Activated naive CD8-positive, alpha-beta T cell treated with anti-CD3 and anti-CD28 coated beads, Interleukin-2, amount 10 ng/mL, durations not matched to agents 7 days and 5 days (primary cell): ENCODE results near the gene CD180. TPM values are rescaled to one million over a fixed set of nuclear protein-coding genes. Genes with fewer than 3 reads are reported as not detected.

Experiments used
- ATAC-seq: fragments of 150-1000 bp; cut with Tn5 transposase; one replicate; pipeline ENCODE4 v1.10.0; 2021; ENCODE audit warnings: low read depth, moderate library complexity
- POLR2A ChIA-PET: fragments of 350-600 bp; sonication (Branson Sonifier 250); formaldehyde crosslinking; loops from one replicate; lab custom pipeline; 2021; ENCODE audit warnings: antibody characterized with exemption; lab: Charles Lee
- DNase-seq: peaks from one replicate; pipeline ENCODE4 v3.0.0; 2021
- H3K27ac Mint-ChIP-seq: one replicate; pipeline ENCODE4 v1.8.0; 2022; ENCODE audit warnings: mild to moderate bottlenecking, mixed read lengths
- H3K27me3 Mint-ChIP-seq: one replicate; pipeline ENCODE4 v1.8.0; 2022; ENCODE audit warnings: mild to moderate bottlenecking, moderate library complexity, mixed read lengths
- H3K36me3 Mint-ChIP-seq: one replicate; pipeline ENCODE4 v1.8.0; 2021; ENCODE audit warnings: mild to moderate bottlenecking, mixed read lengths
- H3K4me1 Mint-ChIP-seq: one replicate; pipeline ENCODE4 v1.8.0; 2021; ENCODE audit warnings: mixed read lengths
- H3K4me3 Mint-ChIP-seq: one replicate; pipeline ENCODE4 v1.8.0; 2022; ENCODE audit warnings: mild to moderate bottlenecking, moderate library complexity, mixed read lengths
- H3K9me3 Mint-ChIP-seq: one replicate; pipeline ENCODE4 v1.8.0; 2021; ENCODE audit warnings: mixed read lengths
- total RNA-seq, 2 experiments: library from RNA; stranded (reverse); gene quantifications; one replicate each; pipeline ENCODE4 v1.2.3, GENCODE V29; 2021

CD180 gene
- under 1 TPM; 0.57 to 0.69 TPM for total RNA-seq

DNA sequence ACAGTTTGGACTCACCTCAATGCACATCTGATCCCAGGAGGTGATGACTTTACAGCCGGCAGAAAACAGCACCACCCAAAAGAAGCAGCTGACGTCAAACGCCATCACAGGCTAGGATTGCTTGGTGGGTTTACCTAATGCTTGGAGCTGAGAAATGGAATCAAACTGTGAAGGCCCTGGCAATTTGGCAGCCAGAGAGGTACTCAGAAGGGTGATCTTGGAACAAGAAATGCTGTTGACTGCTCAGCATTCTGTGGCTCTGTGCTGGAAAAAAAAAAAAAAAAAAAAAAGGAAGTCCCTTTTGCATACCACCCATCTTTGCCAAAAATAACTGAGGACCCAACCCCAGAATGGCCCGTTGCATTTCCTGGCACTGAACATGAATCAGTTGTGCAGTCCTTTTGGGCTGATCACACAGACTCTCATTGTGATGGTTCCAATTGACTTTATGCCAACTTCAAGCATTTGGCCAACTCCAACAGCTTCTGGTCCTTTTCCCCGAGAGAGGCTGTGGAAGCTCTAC, at the start of gene CD180:
Gene CD180 (minus strand): TSS at position 263 of the 523 bp plus-strand sequence. CDS start 158 bp downstream, at position 105.
- Mint-ChIP-seq H3K27me3 (no peaks in the 10 kb centered on the region), H3K36me3 (peaks cover 38% of the 10 kb centered on the region), H3K9me3 (peaks cover 19% of the 10 kb centered on the region), H3K4me1 (peaks cover 35% of the 10 kb centered on the region), H3K27ac (peak within 1 kb of the TSS; percentile 2), H3K4me3 (no peak within 1 kb of the TSS)
- POLR2A ChIA-PET, result interaction anchor here (0.7 to 1.4 kb wide), 3 partner anchors 14 to 1238 kb away, joined by 3 to 4 read pairs (median 4); no protein-coding TSS in a partner anchor
- no peak for DNase-seq
- no peak for ATAC-seq

DNA sequence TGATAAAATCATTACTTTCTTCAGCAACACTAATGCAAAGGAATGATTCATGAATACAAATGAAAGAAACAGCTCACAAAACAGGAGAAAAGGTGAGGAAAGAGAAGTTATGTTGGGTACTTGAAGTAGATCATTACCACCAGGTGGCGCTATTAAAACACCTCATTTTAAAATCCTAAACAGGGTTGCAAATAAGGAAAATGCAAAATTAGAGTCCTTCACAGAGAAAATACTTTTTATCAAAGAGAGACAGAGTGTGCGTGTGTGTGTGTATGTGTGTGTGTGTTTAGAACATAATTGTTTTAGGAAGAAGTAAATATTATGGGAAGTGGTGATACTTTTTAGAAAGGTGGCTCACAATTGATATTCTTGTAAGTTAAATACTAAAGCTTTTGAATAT, 49.5 kb upstream of the CD180 start:
- POLR2A ChIA-PET, result no interaction called here
- no peak overlapping the region for H3K4me3 Mint-ChIP-seq
- ATAC-seq (no peak), DNase-seq (no peak)
- H3K36me3 Mint-ChIP-seq, result peaks cover 3% of the 10 kb centered on the region
- H3K27ac Mint-ChIP-seq, result no peak overlapping the region
- H3K4me1 Mint-ChIP-seq, result peaks cover 13% of the 10 kb centered on the region
- peaks cover 2% of the 10 kb centered on the region for H3K9me3 Mint-ChIP-seq
- no peaks in the 10 kb centered on the region for H3K27me3 Mint-ChIP-seq

GRCh38 chr5:67245259-67245846, 48.8 kb upstream of the CD180 start:
- Mint-ChIP-seq H3K27ac (no peak overlapping the region), H3K4me1 (peaks cover 16% of the 10 kb centered on the region)

GRCh38 chr5:67244345-67244793, 47.8 kb upstream of the CD180 start:
- ATAC-seq (no peak), DNase-seq (no peak)
- Mint-ChIP-seq H3K27ac (no peak overlapping the region), H3K4me1 (peaks cover 16% of the 10 kb centered on the region), H3K9me3 (peaks cover under 1% of the 10 kb centered on the region), H3K4me3 (no peak overlapping the region), H3K27me3 (no peaks in the 10 kb centered on the region), H3K36me3 (peaks cover 3% of the 10 kb centered on the region)
- POLR2A ChIA-PET, result no interaction called here

More at GRCh38 chr5:67245259-67245846, 48.8 kb upstream of the CD180 start:
- Mint-ChIP-seq H3K27me3 (no peaks in the 10 kb centered on the region), H3K9me3 (peaks cover 2% of the 10 kb centered on the region), H3K4me3 (no peak overlapping the region), H3K36me3 (peaks cover 3% of the 10 kb centered on the region)
- POLR2A ChIA-PET, result no interaction called here
- no peak for DNase-seq
- ATAC-seq, result no peak

DNA sequence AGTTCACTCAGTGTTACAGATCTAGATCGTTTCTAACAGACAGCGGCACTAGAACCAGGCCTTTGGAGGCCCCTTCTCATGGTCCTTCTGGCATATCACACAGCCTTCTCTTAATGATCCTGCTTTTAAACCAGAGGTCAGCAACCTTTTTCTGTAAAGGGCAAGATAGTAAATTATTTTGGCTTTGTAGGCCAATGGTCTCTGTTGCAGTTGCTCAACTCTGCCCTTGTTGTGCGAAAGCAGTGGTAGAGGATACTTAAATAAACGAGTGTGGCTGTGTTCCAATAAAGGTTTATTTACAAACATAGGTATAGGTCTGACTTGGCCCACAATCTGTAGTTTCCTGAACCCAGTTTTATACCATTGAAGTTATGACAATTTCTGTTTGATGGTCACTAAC, 47.3 kb upstream of the CD180 start:
- Mint-ChIP-seq H3K4me1 (peaks cover 16% of the 10 kb centered on the region), H3K4me3 (no peak overlapping the region), H3K9me3 (no peaks in the 10 kb centered on the region), H3K27me3 (no peaks in the 10 kb centered on the region), H3K27ac (no peak overlapping the region), H3K36me3 (peaks cover 3% of the 10 kb centered on the region)
- DNase-seq (no peak), ATAC-seq (no peak)
- POLR2A ChIA-PET, result no interaction called here

DNA sequence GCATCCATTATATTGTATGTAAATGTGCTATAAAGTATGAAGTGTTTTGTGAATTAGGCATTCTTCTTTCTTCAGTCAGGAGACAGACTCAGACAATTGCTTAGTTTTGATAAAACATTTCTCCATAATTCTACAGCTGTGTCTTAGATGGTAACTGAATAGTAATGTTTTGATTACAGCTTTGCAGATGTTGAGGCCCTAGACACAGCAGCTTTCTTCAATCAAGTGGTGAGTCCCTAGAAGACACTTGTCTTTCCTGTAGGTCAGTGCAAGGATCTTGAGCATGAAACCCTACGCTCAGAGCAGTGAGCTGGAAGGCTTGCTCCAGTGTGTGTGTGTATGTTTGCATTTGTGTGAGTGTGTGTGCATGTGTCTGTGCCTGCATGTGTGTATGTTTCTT, 46.8 kb upstream of the CD180 start:
- Mint-ChIP-seq H3K4me3 (no peak overlapping the region), H3K27me3 (no peaks in the 10 kb centered on the region), H3K9me3 (no peaks in the 10 kb centered on the region), H3K36me3 (peaks cover 3% of the 10 kb centered on the region), H3K27ac (no peak overlapping the region), H3K4me1 (peaks cover 11% of the 10 kb centered on the region)
- POLR2A ChIA-PET, result no interaction called here
- ATAC-seq (no peak), DNase-seq (no peak)

DNA sequence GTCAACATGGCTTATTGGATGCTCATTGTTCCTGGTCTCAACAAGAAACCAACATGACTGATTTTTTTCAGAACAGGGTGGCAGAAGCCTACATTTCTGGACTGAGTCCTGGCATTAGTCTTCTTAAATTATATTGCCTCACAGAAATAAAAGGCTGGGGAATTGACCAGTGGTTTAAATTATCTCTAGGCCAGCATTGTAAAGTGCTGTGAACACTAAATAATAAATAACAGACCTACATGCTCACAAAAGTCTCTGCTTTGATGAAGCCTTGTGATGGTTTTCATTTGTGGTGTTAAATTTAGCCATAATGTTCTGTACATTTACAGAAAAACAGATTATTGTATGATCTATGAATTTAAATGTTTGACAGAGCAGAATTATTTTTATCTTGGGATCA, 44.7 kb upstream of the CD180 start:
- no peak for ATAC-seq
- Mint-ChIP-seq H3K4me3 (no peak overlapping the region), H3K27me3 (no peaks in the 10 kb centered on the region), H3K36me3 (peaks cover 5% of the 10 kb centered on the region), H3K9me3 (no peaks in the 10 kb centered on the region), H3K4me1 (peaks cover 9% of the 10 kb centered on the region), H3K27ac (no peak overlapping the region)
- POLR2A ChIA-PET, result no interaction called here
- DNase-seq, result no peak

- POLR2A ChIA-PET, result no interaction called here
- peaks cover 5% of the 10 kb centered on the region for H3K36me3 Mint-ChIP-seq
- H3K9me3 Mint-ChIP-seq, result no peaks in the 10 kb centered on the region
- peaks cover 9% of the 10 kb centered on the region for H3K4me1 Mint-ChIP-seq
- ATAC-seq (no peak), DNase-seq (no peak)
- H3K27me3 Mint-ChIP-seq, result no peaks in the 10 kb centered on the region
- no peak overlapping the region for H3K27ac Mint-ChIP-seq
- no peak overlapping the region for H3K4me3 Mint-ChIP-seq
These were observed 44.2 kb upstream of the CD180 start for GRCh38 chr5:67240846-67241245.

DNA sequence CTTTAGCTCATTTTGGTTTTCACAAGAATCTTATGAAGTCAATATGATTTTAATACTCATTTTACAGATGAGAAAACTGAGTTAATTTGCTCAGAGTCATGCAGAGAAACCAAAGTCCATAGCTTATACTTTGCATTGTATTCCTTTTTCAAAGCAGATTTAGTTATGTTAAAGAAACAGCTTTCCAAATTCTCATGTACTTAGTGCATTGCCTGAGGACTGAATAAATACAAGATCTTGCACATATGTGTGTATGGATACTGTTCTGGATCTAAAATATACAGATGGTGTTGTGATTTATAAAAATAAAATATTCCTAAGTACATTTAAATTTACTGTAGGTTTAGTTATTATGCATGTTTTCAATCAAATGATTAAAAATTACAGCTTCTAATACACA, 43.5 kb upstream of the CD180 start:
- Mint-ChIP-seq H3K27ac (no peak overlapping the region), H3K36me3 (peaks cover 5% of the 10 kb centered on the region), H3K27me3 (no peaks in the 10 kb centered on the region), H3K9me3 (no peaks in the 10 kb centered on the region), H3K4me1 (peaks cover 8% of the 10 kb centered on the region), H3K4me3 (no peak overlapping the region)
- DNase-seq (no peak), ATAC-seq (no peak)
- POLR2A ChIA-PET, result interaction anchor here (1.1 kb wide), 1 partner anchor 976 kb away, joined by 3 read pairs; no protein-coding TSS in a partner anchor

- no peak for DNase-seq
- no peak overlapping the region for H3K27ac Mint-ChIP-seq
- H3K36me3 Mint-ChIP-seq, result peaks cover 5% of the 10 kb centered on the region
- POLR2A ChIA-PET, result no interaction called here
- H3K4me3 Mint-ChIP-seq, result no peak overlapping the region
- peaks cover 12% of the 10 kb centered on the region for H3K4me1 Mint-ChIP-seq
- ATAC-seq, result no peak
- H3K27me3 Mint-ChIP-seq, result no peaks in the 10 kb centered on the region
- H3K9me3 Mint-ChIP-seq, result no peaks in the 10 kb centered on the region
These were observed 41.6 kb upstream of the CD180 start for GRCh38 chr5:67238191-67238590.

- Mint-ChIP-seq H3K9me3 (peaks cover 7% of the 10 kb centered on the region), H3K27me3 (no peaks in the 10 kb centered on the region), H3K4me3 (no peak overlapping the region), H3K4me1 (peaks cover 4% of the 10 kb centered on the region), H3K27ac (no peak overlapping the region), H3K36me3 (peaks cover 5% of the 10 kb centered on the region)
- no peak for DNase-seq
- POLR2A ChIA-PET, result no interaction called here
- no peak for ATAC-seq
These were observed 39.0 kb upstream of the CD180 start for GRCh38 chr5:67235399-67236110.

DNA sequence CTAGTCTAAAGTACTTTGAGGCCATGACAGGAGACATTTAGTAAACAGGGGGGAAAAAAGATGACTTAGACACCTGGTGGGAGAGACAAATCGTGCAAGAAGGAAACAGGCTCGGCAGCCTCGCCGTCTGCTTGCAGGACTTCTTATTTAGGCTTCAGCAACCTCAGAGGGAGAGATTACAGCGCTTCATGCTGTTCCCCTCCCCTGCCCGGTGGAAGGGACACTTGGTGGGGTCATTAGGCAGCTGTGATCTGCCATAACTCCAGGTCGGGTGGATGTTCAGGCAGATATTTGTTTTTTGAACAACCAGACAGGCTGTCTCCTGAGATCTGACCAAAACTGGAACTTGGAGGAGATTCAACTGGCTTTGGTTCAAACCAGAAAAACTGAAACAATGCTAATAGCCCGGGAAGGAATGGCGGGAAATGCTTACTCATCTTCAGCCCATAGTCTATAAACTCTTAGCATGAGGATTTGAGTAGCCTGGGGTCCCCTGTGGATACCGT, 38.1 kb upstream of the CD180 start:
- no peak overlapping the region for H3K4me3 Mint-ChIP-seq
- H3K27ac Mint-ChIP-seq, result no peak overlapping the region
- peaks cover 7% of the 10 kb centered on the region for H3K36me3 Mint-ChIP-seq
- H3K27me3 Mint-ChIP-seq, result no peaks in the 10 kb centered on the region
- H3K4me1 Mint-ChIP-seq, result peaks cover 4% of the 10 kb centered on the region
- DNase-seq, result no peak
- peaks cover 9% of the 10 kb centered on the region for H3K9me3 Mint-ChIP-seq
- ATAC-seq, result no peak
- POLR2A ChIA-PET, result no interaction called here

- H3K4me3 Mint-ChIP-seq, result no peak overlapping the region
- ATAC-seq, result no peak
- peaks cover 4% of the 10 kb centered on the region for H3K4me1 Mint-ChIP-seq
- no peaks in the 10 kb centered on the region for H3K27me3 Mint-ChIP-seq
- H3K9me3 Mint-ChIP-seq, result peaks cover 13% of the 10 kb centered on the region
- DNase-seq, result no peak
- H3K36me3 Mint-ChIP-seq, result peaks cover 7% of the 10 kb centered on the region
- no peak overlapping the region for H3K27ac Mint-ChIP-seq
- POLR2A ChIA-PET, result no interaction called here
These were observed 36.5 kb upstream of the CD180 start for GRCh38 chr5:67233075-67233474.
